Activated T-cell treated with anti-CD3 and anti-CD28 coated beads, Interleukin-2, amount 50 U/mL, for 72 hours (primary cell): ENCODE measurements around the gene CDX1. TPM values are rescaled to one million over a fixed set of nuclear protein-coding genes. Genes with fewer than 3 reads are reported as not detected.

Experiments used
- ATAC-seq, 2 donors: fragments of 150-1000 bp; cut with Tn5 transposase; replicated peaks in 1 of 2; 2 replicates each; pipeline ENCODE4 v1.10.0; 2021; ENCODE audit warnings: moderate library complexity in 2 of 2, mild to moderate bottlenecking in 1 of 2
- DNase-seq, 2 donors: peaks; one replicate each; pipeline ENCODE4 v3.0.0; 2021 to 2022; ENCODE audit warnings: mixed read lengths in 1 of 2
- H3K27ac Mint-ChIP-seq: one replicate; pipeline ENCODE4 v1.8.0; 2022; ENCODE audit warnings: mild to moderate bottlenecking, moderate library complexity, mixed read lengths
- H3K27me3 Mint-ChIP-seq: one replicate; pipeline ENCODE4 v1.8.0; 2022; ENCODE audit warnings: low read depth, mixed read lengths
- H3K36me3 Mint-ChIP-seq, 2 donors: one replicate each; pipeline ENCODE4 v1.8.0; 2022; ENCODE audit warnings: mixed read lengths in 2 of 2, mild to moderate bottlenecking in 1 of 2; ENCODE audit not compliant: insufficient read depth in 2 of 2
- H3K4me1 Mint-ChIP-seq: one replicate; pipeline ENCODE4 v1.8.0; 2022; ENCODE audit warnings: low read depth, mixed read lengths
- H3K4me3 Mint-ChIP-seq, 2 donors: one replicate each; pipeline ENCODE4 v1.8.0; 2022; ENCODE audit warnings: mild to moderate bottlenecking in 2 of 2, mixed read lengths in 2 of 2, moderate library complexity in 2 of 2
- H3K9me3 Mint-ChIP-seq, 2 donors: one replicate each; pipeline ENCODE4 v1.8.0; 2022; ENCODE audit warnings: mixed read lengths in 2 of 2
- total RNA-seq, 2 donors: library from RNA; stranded (reverse); gene quantifications; one replicate each; pipeline ENCODE4 v1.2.3, GENCODE V29; 2022

The CDX1 gene
- total RNA-seq, 2 donors from 2014 or later = not detected

DNA sequence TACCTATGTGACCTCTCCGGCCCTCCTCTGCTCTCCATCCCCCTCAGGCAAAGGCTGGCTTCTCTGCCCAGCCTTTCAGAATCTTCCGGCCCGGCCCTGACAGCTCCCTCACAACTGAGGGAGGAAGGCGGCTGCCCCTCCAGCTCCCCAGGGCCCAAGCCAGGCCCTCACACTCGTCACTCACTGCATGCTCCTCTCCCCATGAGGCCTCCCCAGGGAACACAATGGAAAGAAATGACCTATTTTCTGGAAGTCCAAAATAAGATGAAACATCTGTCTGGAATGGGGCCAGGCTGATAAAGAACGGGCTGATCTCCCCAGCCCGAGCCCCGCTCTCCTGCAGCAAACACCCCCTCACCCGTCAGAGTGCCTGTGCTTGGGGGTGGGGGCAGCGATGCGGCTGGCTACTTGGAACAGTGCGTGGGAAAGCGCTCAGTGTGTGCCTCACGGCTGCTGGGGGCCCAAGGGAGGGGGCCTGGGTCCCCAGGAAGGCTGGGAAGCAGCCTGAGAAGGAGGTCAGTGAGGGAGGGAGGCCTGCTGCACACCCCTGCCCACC, 22.3 kb upstream of the CDX1 start:
- Mint-ChIP-seq H3K27ac (no peak overlapping the region), H3K9me3 (no peaks in the 10 kb centered on the region), H3K36me3 (no peaks in the 10 kb centered on the region), H3K4me1 (no peaks in the 10 kb centered on the region), H3K4me3 (no peak overlapping the region), H3K27me3 (no peaks in the 10 kb centered on the region)
- DNase-seq (no peak), ATAC-seq (no peak)

DNA sequence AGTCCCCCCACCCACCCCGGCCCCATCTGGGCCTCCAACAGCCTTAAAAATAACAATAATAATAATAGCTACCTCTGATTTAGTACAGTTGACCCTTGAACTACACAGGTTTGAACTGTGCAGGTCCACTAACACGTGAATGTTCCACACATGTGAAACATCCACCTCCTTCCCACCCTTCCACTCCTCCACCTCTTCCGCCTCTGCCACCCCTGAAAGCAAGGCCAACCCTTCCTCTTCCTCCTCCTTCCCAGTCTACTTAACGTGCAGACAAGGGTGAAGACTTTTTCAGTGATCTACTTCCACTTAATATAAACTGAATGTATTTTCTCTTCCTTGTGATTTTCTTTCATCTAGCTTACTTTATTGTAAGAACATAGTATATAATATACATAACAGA, 21.7 kb upstream of the CDX1 start:
- no peaks in the 10 kb centered on the region for H3K36me3 Mint-ChIP-seq
- H3K4me3 Mint-ChIP-seq = no peak overlapping the region
- H3K4me1 Mint-ChIP-seq = no peaks in the 10 kb centered on the region
- DNase-seq (no peak), ATAC-seq (no peak)
- H3K27ac Mint-ChIP-seq = no peak overlapping the region
- no peaks in the 10 kb centered on the region for H3K27me3 Mint-ChIP-seq
- H3K9me3 Mint-ChIP-seq = no peaks in the 10 kb centered on the region

DNA sequence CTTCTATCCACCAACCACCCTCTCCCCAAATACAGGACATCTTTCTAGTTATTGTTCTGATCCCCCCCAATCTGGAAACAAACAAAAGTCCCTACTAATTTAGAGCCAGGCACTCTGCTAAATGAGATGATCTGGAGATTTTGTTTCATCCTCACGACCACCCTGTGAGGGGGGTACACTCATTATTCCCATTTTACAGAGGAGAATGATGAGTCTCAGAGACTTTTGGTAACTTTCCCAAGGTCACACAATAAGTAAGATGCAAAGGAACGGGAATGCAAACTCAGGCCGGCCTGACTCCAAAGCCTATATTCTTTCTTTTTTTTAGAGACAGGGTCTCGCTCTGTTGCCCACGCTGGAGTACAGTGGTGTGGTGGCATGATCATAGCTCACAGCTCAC, 20.3 kb upstream of the CDX1 start:
- H3K36me3 Mint-ChIP-seq = no peaks in the 10 kb centered on the region
- ATAC-seq (no peak), DNase-seq (no peak)
- H3K4me1 Mint-ChIP-seq = no peaks in the 10 kb centered on the region
- no peak overlapping the region for H3K4me3 Mint-ChIP-seq
- H3K27ac Mint-ChIP-seq = no peak overlapping the region
- no peaks in the 10 kb centered on the region for H3K9me3 Mint-ChIP-seq
- no peaks in the 10 kb centered on the region for H3K27me3 Mint-ChIP-seq

DNA sequence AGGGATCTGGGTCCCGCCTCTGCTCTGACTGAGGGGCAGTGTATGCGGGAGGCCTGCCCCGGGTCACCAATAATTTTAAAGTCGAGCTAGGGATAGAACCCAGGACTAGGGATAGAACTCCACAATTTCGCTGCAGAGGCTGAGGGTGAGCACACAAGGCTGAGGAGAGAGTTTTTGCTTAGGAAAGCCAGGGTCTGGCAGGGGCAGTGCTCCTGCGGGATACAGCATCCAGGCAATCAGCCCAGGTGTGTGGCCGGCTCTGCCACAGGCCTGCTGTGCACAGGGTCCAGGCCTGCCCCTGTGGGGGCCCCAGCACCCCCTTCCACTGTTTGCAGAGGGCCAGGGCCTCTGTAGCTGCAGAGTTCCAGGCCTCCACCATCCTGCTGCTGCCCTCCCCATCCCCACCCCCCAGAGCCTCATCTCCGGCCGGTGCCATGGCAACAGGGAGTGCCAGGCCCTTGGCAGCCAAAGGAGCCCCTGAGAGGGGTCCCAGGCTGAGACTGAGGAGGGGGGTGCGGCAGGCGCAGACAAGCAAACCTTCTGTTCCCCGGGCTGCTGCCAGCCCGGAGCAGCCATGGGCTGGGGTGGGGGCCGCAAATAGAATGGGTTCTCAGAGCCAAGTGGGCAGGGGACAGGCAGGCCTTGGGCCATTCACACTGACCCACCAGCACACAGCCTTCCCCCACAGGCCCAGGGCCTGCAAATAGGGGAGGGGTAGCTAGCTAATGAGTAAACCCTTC, 19.5 kb upstream of the CDX1 start:
- Mint-ChIP-seq H3K27ac (no peak overlapping the region), H3K36me3 (no peaks in the 10 kb centered on the region), H3K27me3 (no peaks in the 10 kb centered on the region), H3K4me1 (no peaks in the 10 kb centered on the region), H3K9me3 (no peaks in the 10 kb centered on the region), H3K4me3 (no peak overlapping the region)
- ATAC-seq (no peak), DNase-seq (no peak)

DNA sequence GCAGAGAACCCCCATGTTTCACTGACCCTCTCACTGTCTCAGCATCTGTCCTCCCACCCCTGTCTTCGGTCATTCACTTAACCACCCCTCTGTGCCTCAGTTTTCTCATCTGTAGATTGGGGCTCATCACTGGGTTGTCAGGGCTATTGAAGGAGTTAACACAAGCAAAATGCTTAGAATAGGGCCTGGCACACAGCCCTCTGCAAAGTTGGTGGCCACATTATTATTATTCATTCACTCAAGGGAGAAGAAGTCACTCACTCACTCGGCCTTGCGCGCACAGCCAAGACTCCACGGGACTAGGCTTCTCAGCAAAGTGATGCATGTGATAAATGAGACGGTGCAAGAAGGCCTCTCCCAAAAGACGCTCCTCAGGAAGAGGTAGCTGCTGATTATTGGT, 18.9 kb upstream of the CDX1 start:
- ATAC-seq = no peak
- Mint-ChIP-seq H3K27ac (no peak overlapping the region), H3K9me3 (no peaks in the 10 kb centered on the region), H3K4me3 (no peak overlapping the region), H3K4me1 (no peaks in the 10 kb centered on the region), H3K27me3 (no peaks in the 10 kb centered on the region), H3K36me3 (no peaks in the 10 kb centered on the region)
- DNase-seq = no peak

DNA sequence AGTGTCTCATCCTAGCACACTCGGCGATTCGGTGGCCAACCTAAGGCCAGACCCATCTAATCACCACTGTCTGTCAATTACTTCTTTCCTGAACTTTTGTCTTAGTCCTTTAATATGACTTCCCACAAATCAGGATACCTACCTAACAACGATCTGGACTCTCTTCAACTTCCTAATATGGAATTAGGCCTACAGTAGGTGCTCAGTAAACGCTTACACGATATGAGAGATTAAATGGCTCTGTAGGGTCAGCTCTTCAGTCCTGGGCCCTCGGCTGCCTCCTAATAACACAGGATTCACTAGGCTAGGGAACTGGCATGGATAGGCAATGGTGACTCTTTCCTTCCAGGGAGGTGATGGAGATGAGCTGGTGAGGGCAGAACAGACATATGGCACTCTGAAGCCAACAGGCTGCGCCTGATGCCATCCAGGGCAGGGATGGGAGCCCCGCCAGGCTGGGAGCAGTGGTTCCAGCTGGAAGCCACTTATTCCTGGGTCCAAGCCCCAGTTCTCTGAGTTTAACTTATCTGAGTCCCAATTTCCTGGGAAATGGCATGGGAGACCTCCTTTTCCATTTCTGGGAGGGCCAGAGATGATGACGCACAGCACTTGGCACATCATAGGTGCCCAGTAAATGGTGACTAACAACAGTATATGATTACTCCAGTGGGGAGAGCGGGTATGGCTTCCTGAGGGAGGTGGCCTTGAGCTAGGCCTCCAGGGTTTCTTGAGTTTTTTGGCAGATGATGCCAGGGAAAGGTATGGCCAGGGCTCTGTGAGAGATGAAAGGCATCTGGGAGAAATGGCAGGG, 18.3 kb upstream of the CDX1 start:
- no peak overlapping the region for H3K4me3 Mint-ChIP-seq

DNA sequence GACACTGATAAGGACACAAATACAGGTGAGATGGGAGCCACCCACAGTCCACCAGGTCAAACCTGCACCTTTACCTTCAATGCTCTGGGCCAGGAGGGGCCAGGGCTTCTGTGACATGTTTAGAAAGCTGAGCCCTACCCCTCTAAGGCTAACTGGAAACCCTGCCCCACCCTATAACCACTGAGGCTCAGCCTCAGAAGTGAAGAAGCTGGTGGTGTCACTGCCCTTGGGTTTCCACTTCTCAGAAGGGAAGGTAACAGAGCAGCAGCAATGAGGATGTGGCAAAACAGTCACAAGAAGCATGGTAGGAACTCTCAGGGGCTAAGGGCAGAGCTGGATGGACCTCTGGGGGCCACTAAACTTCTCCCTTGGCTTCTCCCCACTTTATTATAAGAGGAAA, 17.0 kb upstream of the CDX1 start:
- Mint-ChIP-seq H3K27me3 (peaks cover 12% of the 10 kb centered on the region), H3K9me3 (no peaks in the 10 kb centered on the region), H3K4me1 (no peaks in the 10 kb centered on the region), H3K27ac (no peak overlapping the region), H3K36me3 (no peaks in the 10 kb centered on the region), H3K4me3 (no peak overlapping the region)
- DNase-seq (no peak), ATAC-seq (peak; percentile 37 to 59)

More for the DNA sequence above, 18.3 kb upstream of the CDX1 start:
- Mint-ChIP-seq H3K4me1 (no peaks in the 10 kb centered on the region), H3K27ac (no peak overlapping the region), H3K27me3 (no peaks in the 10 kb centered on the region), H3K36me3 (no peaks in the 10 kb centered on the region), H3K9me3 (no peaks in the 10 kb centered on the region)
- DNase-seq (no peak), ATAC-seq (no peak)

DNA sequence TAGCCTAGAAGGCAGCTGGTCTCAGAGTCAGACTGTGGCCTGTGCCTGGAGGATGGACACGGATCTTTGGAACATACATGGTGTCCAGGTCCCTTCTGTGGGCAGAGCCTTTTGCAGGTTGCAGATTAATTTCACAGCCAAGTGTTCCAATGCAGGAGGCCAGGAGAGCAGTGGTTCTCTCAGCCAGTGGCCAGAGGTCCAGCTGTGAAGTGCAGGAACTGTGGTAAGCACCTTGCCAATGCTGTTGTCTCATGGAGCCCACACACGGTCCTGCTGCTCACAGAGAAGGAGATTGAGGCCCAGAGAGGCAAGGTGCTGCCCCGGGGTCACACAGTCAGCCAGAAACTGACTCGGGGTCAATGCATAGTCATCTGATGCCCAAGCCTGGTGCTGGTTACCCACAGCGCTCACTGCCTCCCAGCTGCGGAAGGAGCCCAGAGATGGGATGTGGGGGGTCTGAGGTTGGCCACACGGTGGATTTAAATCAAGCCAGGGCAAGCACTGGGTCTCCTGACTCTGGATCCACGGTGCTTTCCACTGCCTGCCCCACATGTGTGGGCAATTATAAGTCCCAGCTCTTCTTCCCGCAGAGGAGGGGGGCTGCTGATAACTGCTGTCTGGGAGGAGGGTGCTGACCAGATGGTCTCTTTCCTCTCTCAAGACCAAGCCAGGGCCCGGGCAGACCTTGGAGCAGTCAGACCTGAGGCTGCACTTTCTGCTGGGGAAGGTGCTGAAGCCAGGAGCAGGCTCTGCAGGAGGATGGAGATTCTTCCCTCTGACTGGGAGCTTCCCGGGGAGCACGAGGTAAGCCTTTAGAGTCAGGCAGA, 13.7 kb upstream of the CDX1 start:
- DNase-seq (peak; percentile 16 to 27), ATAC-seq (peak; percentile 66)

DNA sequence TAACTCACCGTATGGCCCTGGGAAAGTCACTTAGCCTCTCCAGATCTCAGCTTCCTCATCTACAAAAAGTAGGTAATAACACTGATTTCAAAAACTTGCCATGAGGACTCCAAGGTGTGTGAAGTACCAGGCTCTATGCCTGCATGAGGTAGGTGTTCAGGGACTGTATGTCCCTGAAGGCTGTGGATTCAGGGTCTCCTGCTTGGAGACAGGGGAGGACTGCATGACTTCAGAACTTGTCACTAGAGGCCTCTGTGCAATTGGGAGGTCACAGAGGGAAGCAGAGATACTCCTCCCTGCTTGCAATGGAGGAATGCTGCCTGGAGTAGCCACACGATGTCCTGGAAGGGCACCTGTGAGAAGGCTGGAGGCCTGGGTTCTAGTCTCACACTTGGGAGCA, 13.1 kb upstream of the CDX1 start:
- H3K4me1 Mint-ChIP-seq = peaks cover 6% of the 10 kb centered on the region
- no peak overlapping the region for H3K27ac Mint-ChIP-seq
- no peaks in the 10 kb centered on the region for H3K9me3 Mint-ChIP-seq
- no peak for ATAC-seq
- peaks cover 32% of the 10 kb centered on the region for H3K27me3 Mint-ChIP-seq
- H3K4me3 Mint-ChIP-seq = no peak overlapping the region
- H3K36me3 Mint-ChIP-seq = no peaks in the 10 kb centered on the region
- no peak for DNase-seq

More for the DNA sequence above, 13.7 kb upstream of the CDX1 start:
- no peak overlapping the region for H3K27ac Mint-ChIP-seq
- H3K36me3 Mint-ChIP-seq = no peaks in the 10 kb centered on the region
- H3K4me3 Mint-ChIP-seq = no peak overlapping the region
- H3K4me1 Mint-ChIP-seq = peaks cover 6% of the 10 kb centered on the region
- H3K27me3 Mint-ChIP-seq = peaks cover 32% of the 10 kb centered on the region
- H3K9me3 Mint-ChIP-seq = no peaks in the 10 kb centered on the region

DNA sequence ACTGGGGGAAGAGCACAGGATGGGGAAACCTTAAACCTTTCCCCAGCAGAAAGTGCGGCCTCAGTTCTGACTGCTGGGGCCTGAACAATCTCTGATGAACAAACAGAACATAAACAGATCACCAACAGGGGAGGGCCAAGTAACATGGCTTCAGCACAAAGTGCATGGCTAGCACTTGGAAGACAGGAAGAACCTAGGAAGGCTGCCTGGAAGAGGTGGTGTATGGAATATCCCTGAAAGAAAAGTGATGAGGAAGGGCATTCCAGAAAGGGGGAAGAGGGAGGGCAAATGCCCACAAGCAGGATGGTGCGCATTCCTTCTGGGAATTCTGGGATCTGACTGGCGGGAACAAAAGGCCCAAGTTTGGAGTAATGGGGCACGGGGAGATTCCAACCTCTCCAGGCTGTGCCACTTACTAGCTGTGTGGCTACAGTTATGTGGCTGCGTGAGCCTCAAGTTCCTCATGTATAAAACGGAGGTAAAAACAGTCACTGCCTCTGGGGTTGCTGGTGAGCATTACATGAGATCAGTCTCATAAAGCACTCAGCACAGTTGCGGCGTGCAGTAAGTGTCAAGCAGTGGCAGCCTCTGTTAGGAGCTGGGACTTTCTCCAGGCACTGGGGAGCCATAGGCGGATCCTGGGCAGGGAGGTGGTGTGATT, 12.5 kb upstream of the CDX1 start:
- Mint-ChIP-seq H3K4me3 (peak overlapping the region in 1 of 2 donors; percentile 36), H3K27me3 (peaks cover 32% of the 10 kb centered on the region), H3K27ac (no peak overlapping the region), H3K9me3 (no peaks in the 10 kb centered on the region), H3K4me1 (peaks cover 6% of the 10 kb centered on the region), H3K36me3 (no peaks in the 10 kb centered on the region)
- ATAC-seq = no peak
- DNase-seq = no peak

DNA sequence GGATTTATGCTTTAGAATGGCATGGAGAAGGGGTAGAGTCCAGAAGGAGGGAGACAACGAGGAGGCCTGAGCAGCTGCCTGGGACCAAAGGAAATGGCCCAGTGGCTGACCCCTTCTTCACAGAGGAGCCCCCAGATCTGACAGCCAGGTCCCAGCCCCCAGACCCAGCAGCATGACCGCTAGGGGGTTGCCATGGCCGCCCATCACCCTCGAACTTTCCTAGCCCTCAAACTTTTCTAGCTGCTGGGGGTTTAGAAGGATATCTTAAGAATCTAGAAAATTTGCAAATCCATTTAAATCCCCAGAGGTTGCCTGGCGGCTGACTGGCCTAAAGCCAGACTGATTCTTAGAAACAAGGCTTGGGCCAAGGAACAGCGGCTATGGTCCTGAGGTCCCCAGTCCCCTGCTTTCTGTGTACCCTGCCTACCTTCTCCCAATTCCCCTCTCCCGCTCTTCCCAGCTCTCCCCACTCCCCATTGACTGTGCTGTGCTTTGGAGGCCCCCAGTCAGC, 11.9 kb upstream of the CDX1 start:
- DNase-seq (no peak), ATAC-seq (no peak)
- H3K4me3 Mint-ChIP-seq = peak overlapping the region in 1 of 2 donors; percentile 36
- H3K4me1 Mint-ChIP-seq = peaks cover 6% of the 10 kb centered on the region
- H3K36me3 Mint-ChIP-seq = no peaks in the 10 kb centered on the region
- no peaks in the 10 kb centered on the region for H3K9me3 Mint-ChIP-seq
- peaks cover 32% of the 10 kb centered on the region for H3K27me3 Mint-ChIP-seq
- H3K27ac Mint-ChIP-seq = no peak overlapping the region

DNA sequence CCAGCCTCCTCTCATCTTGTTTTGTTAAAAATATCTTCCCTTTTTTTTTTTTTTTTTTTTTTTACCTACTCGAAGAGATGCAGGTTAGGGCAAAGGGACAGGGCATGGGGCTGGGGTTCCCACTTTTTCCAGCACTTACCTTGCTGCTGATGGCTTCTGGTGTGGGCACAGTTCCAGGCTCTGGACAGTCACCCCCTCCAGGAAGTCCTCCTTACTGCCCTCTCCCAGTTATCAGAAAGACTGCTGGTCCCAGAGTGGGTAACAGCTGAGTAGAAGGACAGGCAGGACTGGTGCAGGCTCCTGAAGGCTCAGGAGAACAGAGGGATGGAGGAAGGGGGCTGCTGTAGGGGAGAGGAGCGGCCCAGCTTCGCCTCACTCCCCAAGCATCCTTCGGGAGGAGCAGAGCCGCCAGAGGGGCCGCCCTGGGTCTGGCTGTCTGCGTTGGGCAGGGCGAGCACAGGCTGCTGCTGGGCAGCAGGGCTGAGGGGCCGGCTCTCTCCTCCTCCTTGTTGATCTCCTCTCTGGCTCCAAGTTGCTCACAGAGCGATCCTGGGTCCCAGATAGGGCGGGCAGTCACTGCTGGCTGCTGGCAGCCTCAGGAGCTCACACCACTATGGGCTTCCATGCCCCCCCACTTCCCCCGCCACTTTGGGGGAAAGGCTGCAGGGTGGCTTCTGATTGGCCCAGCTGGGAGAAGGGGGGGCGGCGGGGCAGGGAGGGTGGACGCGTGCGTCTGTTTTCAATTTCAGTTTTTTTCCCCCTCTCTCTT, 11.1 kb upstream of the CDX1 start, which contains the start of gene PDGFRB:
Gene PDGFRB (minus strand): TSS at position 588 of the 769 bp plus-strand sequence. CDS start 18,798 bp downstream, outside the sequence.
- Mint-ChIP-seq H3K4me3 (peak within 1 kb of the TSS; percentile 86 to 89), H3K27ac (peak within 1 kb of the TSS; percentile 24), H3K36me3 (no peaks in the 10 kb centered on the region), H3K4me1 (peaks cover 6% of the 10 kb centered on the region), H3K27me3 (peaks cover 32% of the 10 kb centered on the region), H3K9me3 (no peaks in the 10 kb centered on the region)
- DNase-seq (peak; percentile 22 to 23), ATAC-seq (peak; percentile 56 to 70)
